ENCODE results near the gene AGTRAP. TPM values are rescaled to one million over a fixed set of nuclear protein-coding genes. Genes with fewer than 3 reads are reported as not detected.

Gene AGTRAP
- total RNA-seq, 4 donors from 2014 or later: 4.1 to 34.7 (median 31.2) TPM

DNA sequence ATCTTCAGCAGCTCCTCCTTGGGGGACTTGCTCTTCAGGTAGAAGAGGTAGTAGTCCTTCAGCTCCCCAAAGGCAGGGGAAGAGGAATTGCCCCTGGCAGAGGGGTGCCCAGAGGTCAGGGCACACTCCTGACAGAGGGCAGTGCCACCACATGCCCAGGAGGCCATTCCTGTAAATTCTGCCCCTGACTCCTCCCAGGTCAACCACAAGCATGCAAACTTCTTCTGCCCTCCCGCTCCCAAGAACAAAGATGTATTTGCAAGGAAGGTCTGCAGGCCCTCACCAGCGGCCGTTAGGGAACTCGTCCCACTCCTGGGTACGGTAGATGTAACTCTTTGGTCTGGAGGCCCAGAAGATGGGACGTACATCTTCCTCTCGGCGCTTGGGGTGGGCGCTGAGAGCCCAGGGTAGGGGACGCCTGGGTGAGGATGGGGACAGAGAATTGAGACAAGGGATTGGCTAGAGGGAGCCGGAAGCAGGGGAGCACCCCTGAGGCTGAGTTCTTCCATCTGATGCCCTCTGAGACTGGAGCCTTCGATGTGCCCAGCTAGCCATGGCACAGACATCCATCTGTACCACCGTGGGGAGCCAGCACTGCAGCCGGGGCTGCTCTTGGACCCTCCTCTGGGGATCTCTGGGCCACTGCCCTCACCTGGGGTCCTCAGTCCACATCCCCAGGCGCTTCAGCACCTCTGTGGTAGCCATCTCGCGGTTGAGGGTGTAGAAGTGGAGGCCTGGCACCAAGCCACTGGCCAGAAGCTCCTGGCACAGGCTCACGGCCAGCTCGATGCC is 58.7 kb downstream of the AGTRAP start:
- Histone ChIP-seq H3K36me3 (no peaks in the 10 kb centered on the region), H3K4me1 (peaks cover 0 to 25% of the 10 kb centered on the region in 2 donors), H3K4me3 (no peak overlapping the region), H3K27ac (peak overlapping the region in 1 of 2 donors; percentile 29), H3K27me3 (no peaks in the 10 kb centered on the region), H3K9me3 (no peaks in the 10 kb centered on the region)
- no peak for TF ChIP-seq POLR2A (IDR thresholded peaks at IDR 0.05)
- TF ChIP-seq, protein P1, sequence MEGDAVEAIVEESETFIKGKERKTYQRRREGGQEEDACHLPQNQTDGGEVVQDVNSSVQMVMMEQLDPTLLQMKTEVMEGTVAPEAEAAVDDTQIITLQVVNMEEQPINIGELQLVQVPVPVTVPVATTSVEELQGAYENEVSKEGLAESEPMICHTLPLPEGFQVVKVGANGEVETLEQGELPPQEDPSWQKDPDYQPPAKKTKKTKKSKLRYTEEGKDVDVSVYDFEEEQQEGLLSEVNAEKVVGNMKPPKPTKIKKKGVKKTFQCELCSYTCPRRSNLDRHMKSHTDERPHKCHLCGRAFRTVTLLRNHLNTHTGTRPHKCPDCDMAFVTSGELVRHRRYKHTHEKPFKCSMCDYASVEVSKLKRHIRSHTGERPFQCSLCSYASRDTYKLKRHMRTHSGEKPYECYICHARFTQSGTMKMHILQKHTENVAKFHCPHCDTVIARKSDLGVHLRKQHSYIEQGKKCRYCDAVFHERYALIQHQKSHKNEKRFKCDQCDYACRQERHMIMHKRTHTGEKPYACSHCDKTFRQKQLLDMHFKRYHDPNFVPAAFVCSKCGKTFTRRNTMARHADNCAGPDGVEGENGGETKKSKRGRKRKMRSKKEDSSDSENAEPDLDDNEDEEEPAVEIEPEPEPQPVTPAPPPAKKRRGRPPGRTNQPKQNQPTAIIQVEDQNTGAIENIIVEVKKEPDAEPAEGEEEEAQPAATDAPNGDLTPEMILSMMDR (IDR thresholded peaks at IDR 0.05): no peak
- intact Hi-C loops (cut with DNase I; ENCODE audit: low total_unique reads): no loop called here
- no peak for DNase-seq

DNA sequence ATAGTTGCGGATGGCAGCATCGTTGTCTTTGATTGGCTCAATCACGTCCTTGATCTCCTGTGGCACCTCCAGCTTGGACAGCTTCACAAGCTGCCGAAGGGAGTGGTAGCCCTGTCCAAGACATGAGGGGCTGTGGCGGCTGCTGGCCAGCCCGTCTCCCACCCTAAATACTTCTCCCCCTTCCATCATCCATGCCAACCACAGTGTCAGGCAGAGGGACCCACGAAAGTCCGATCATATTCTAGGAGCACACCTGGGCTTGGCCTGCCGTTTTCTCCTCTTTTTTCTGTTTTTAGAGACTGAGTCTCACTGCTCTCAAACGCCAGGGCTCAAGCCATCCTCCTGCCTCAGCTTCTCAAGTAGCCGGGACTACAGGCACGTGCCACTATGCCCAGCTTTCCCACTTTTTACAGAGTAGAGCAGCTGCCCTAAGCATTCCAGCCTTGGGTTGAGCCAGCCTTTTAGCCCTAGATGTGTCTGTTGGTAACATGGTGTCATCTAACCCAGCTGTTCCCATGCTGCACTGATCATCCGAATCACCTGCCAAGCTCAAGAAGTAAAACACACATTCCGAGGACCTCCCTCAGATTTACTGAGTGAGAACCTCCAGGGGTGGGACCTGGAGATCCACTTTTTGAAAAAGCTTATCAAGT is 59.4 kb downstream of the AGTRAP start:
- peaks cover 0 to 17% of the 10 kb centered on the region in 2 donors for H3K4me1 ChIP-seq
- H3K4me3 ChIP-seq: no peak overlapping the region
- H3K36me3 ChIP-seq: no peaks in the 10 kb centered on the region
- DNase-seq: no peak
- H3K27me3 ChIP-seq: no peaks in the 10 kb centered on the region
- no peaks in the 10 kb centered on the region for H3K9me3 ChIP-seq
- peak overlapping the region in 1 of 2 donors; percentile 28 for H3K27ac ChIP-seq
- TF ChIP-seq POLR2A (IDR thresholded peaks at IDR 0.05): no peak
- TF ChIP-seq, protein P1 (IDR thresholded peaks at IDR 0.05): no peak
- intact Hi-C loops (cut with DNase I; ENCODE audit: low total_unique reads): no loop called here

DNA sequence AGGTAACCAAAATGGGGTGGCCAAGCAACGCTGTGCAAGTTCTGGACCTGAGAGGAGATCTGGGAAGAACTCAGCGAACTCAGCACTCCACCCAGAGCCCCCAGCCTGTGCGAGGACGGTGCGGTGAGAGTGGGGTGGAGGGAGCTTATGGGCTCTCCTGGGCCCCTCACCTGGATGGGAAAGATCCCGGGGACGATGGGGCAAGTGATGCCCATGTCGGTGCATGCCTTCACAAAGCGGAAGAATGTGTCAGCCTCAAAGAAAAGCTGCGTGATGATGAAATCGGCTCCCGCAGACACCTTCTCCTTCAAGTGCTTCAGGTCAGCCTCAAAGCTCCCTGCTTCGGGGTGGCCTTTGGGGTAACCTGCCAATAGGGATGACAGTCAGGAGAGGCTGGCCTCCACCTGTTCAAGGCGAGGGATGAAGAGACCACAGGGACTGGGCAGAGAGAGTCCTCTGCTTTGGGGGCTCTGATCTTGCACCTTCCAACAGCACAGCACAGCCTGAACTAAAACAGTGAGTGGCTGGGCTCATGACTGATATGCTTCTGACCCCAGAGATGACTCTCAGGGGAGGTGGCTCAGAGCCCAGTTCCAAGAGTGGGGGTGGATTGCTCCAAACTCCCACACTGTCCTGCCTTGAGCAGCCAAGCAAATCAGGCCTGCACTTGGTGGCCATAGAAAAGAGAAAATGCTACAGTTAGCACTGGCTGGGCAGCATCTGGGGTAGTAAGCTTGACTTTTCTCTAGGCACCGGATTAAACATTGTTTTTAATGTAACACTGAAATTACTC is 60.3 kb downstream of the AGTRAP start:
- Histone ChIP-seq H3K27ac (peak overlapping the region; percentile 6 to 28), H3K27me3 (no peaks in the 10 kb centered on the region), H3K4me3 (no peak overlapping the region), H3K9me3 (no peaks in the 10 kb centered on the region), H3K36me3 (no peaks in the 10 kb centered on the region), H3K4me1 (peaks cover 0 to 12% of the 10 kb centered on the region in 2 donors)
- intact Hi-C loops (cut with DNase I; ENCODE audit: low total_unique reads): no loop called here
- no peak for TF ChIP-seq POLR2A (IDR thresholded peaks at IDR 0.05)
- TF ChIP-seq, protein P1 (IDR thresholded peaks at IDR 0.05): no peak
- DNase-seq: no peak

DNA sequence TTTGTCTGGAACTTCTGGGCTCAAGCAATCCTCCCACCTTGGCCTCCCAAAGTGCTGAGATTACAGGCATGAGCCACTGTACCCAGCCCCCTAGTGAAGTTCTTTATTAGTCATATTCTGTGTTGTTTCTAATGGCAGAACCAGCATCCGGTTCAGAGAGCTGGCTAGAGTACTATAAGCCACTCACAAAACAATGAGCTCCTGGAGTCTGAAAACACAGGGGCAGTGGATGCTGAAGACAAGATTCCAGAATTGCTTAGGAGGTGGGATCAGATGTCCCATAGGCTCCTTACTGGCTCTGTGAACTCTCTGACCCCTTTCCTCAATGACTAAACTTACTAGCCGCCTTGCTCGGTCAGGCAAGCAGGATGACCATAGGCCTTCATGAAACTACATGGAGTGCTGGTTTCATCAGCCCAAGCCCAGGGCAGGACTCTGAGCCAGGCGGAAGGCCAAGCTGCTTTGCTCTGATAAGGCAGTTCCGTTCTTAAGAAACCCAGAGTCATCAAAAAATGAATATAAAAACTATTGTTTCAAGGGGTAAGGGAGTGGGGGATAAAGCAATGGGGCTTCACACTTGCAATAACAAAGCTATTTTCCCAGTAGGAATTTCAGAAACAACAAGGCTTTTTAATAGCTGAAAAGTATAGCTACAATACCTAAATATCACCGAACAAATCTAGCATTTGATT is 61.7 kb downstream of the AGTRAP start:
- intact Hi-C loops (cut with DNase I; ENCODE audit: low total_unique reads): no loop called here
- H3K27ac ChIP-seq: peak overlapping the region; percentile 28 to 38
- H3K27me3 ChIP-seq: no peaks in the 10 kb centered on the region
- TF ChIP-seq, protein P1 (IDR thresholded peaks at IDR 0.05): no peak
- TF ChIP-seq POLR2A (IDR thresholded peaks at IDR 0.05): no peak
- no peaks in the 10 kb centered on the region for H3K9me3 ChIP-seq
- DNase-seq: no peak
- H3K4me1 ChIP-seq: peaks cover 0 to 12% of the 10 kb centered on the region in 2 donors
- no peak overlapping the region for H3K4me3 ChIP-seq
- no peaks in the 10 kb centered on the region for H3K36me3 ChIP-seq

Data from uterus (tissue), 4 donors.